Activated naive CD4-positive, alpha-beta T cell treated with anti-CD3 and anti-CD28 coated beads, Interleukin-2, amount 50 U/mL, for 24 hours (primary cell): ENCODE measurements around the gene KPNA6.
A peak's percentile ranks its signal among the peaks of the same experiment; 100 is the strongest.

Experiments
- H3K27ac Mint-ChIP-seq: one replicate; pipeline ENCODE4 v1.8.0; 2021; ENCODE audit warnings: mild to moderate bottlenecking, mixed read lengths
- H3K27me3 Mint-ChIP-seq: one replicate; pipeline ENCODE4 v1.8.0; 2021; ENCODE audit warnings: mixed read lengths
- H3K36me3 Mint-ChIP-seq: one replicate; pipeline ENCODE4 v1.8.0; 2021; ENCODE audit warnings: mixed read lengths
- H3K4me1 Mint-ChIP-seq: one replicate; pipeline ENCODE4 v1.8.0; 2021; ENCODE audit warnings: mixed read lengths
- H3K4me3 Mint-ChIP-seq: one replicate; pipeline ENCODE4 v1.8.0; 2021; ENCODE audit warnings: mild to moderate bottlenecking, mixed read lengths
- H3K9me3 Mint-ChIP-seq: one replicate; pipeline ENCODE4 v1.8.0; 2021; ENCODE audit warnings: mixed read lengths

KPNA6 gene

DNA sequence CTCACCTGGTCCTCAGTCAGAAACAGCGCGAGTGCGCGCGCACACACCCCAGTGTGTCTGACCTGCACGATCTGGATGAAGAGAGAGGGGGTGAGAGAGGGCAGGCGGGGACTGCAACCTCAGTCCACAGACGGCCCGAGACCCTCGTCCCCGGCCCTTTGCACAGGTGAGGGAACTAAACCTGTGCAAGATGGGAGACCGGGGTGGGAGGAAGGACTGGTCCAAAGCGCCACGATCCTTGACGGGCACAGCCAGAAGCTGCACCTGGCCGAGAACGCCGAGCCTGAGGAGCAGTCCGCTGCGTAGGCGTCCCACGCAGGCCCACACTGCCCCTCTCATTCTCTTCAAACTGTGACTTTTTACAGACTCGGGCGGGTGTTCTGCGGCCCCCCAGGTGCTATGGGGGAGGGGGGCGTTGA, 97.1 kb downstream of the KPNA6 start:
- no peaks in the 10 kb centered on the region for H3K36me3 Mint-ChIP-seq
- H3K27me3 Mint-ChIP-seq: no peaks in the 10 kb centered on the region
- H3K4me3 Mint-ChIP-seq: peak overlapping the region; percentile 87
- no peaks in the 10 kb centered on the region for H3K9me3 Mint-ChIP-seq
- H3K27ac Mint-ChIP-seq: no peak overlapping the region
- H3K4me1 Mint-ChIP-seq: peaks cover 40% of the 10 kb centered on the region

DNA sequence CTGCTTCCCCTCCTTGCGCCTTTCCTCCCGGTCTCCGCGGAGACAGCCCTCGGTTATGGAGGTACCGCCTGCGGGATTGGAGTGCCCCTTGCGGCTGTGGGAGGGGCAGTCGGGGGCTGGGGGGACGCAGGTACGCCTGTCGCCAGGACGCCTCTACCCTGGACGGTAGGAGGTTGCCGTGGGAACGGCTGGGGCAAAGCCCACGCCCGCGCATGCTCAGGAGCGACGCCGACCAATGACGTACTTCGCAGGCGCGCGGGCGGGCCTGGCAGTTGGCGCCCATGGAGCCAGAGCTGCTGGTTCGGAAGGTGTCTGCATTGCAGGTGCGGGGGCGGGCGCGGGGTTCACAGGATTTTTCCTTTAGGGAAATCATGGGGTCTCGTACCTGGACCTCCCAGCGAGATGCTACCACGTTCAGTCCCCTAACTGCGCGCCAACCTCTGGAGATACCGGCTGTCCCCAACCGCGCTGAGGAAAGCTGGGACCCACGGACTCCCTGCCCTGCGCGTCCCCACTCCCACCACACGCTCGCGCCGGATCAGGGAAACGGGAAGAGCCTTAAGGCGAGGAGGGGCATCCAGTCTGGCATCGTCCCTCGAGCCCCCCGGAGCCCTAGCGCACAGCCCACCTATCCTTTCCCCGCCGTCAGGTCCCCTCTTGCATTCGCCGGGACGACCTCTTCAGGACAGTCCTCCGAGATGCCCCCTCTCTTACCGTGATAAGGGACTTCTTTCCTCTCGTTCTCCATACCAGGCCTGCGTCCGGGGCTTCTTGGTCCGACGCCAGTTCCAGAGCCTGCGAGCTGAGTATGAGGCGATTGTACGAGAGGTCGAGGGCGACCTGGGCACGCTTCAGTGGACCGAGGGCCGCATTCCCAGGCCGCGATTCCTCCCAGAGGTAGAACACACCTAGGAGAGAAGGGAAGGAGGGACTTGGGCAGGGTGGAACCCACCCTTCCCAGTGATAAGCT, 97.8 kb downstream of the KPNA6 start, which contains the start of gene IQCC:
Gene IQCC, plus strand, starts transcription at position 271 of the 970 bp plus-strand sequence. Its CDS starts 11 bp downstream, at position 282.
- Mint-ChIP-seq H3K27ac (peak within 1 kb of the TSS; percentile 30), H3K9me3 (no peaks in the 10 kb centered on the region), H3K27me3 (no peaks in the 10 kb centered on the region), H3K36me3 (no peaks in the 10 kb centered on the region), H3K4me3 (peak within 1 kb of the TSS; percentile 87), H3K4me1 (peaks cover 35% of the 10 kb centered on the region)

DNA sequence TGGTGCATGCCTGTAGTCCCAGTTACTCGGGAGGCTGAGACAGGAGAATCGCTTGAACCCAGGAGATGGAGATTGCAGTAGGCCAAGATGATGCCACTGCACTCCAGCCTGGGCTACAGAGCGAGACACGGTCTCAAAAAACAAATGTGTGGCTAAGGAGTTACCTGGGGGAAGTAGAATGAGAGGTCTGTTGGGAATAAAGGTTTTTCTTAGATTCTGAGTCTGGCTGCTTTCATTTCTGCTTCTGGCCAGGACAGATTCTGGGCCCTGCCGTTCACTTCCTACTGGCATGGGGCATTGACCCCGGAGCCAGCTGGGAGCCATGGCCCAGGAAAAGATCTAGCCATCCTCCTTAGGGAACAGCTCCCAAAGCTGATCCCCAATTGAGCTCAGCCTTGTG, 100.6 kb downstream of the KPNA6 start:
- Mint-ChIP-seq H3K27ac (no peak overlapping the region), H3K9me3 (no peaks in the 10 kb centered on the region), H3K27me3 (no peaks in the 10 kb centered on the region), H3K4me1 (peaks cover 14% of the 10 kb centered on the region), H3K4me3 (no peak overlapping the region), H3K36me3 (no peaks in the 10 kb centered on the region)

DNA sequence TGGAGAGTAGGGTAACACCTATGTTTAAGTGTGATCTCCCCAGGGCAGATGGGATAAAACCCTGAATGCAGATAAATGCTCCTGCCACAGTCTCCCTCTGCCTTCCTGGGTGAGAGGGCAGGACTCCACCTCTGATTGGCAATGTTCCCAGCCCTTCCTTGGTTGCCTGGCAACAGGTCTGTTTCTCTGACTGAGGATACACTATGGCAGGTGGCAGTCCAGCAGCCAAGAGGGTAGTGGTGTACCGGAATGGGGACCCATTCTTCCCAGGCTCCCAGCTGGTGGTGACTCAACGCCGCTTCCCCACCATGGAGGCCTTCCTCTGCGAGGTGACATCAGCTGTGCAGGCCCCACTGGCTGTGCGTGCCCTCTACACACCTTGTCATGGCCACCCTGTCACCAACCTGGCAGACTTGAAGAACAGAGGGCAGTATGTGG, 101.1 kb downstream of the KPNA6 start, which contains the start of gene DCDC2B:
Gene DCDC2B, plus strand, starts transcription at position 199 of the 438 bp plus-strand sequence. Its CDS starts 5 bp downstream, at position 204.
- Mint-ChIP-seq H3K9me3 (no peaks in the 10 kb centered on the region), H3K4me1 (peaks cover 12% of the 10 kb centered on the region), H3K36me3 (no peaks in the 10 kb centered on the region), H3K4me3 (no peak within 1 kb of the TSS), H3K27me3 (no peaks in the 10 kb centered on the region), H3K27ac (no peak within 1 kb of the TSS)

DNA sequence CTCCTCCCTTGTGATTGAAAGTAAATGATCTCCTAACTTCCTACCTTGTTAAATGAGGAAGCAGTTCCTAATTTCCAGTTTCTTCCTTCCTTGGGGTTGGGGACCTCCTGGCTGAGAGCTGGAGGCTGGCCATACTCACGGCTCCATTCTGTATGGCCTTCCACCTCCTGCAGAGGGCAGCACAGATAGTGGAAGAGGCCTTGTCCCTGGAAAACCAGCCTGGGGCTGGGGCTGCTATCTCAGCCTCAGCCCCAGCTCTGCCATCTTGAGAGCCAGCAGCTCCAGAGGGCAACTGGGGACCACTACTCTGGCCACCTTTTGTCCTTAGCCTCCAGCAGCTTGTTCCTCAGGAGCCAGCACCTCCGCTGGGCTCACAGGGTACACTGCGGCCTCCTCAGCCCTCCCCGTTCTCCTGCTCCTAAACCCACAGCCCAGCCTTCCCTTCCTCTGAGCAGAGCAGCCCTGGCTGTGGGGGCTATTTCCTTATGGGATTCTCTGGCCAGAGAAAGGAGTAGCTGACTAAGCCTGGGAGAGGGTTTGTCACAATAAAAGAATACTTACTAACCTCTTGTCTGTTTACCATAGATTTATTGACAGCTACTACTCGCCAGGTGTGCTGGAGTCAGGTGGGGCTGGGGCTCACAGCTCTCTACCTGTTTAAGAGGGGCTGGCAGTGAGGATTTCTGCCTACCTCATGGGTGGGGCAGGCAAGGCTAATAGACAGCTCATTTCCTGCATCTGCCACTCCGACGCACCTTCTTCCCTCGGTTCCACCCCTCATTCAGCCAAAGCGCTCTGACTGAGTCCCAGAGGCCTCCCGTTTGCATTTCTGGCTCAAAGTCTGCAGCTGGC, 108.0 kb downstream of the KPNA6 start:
- no peak overlapping the region for H3K4me3 Mint-ChIP-seq
- no peaks in the 10 kb centered on the region for H3K27me3 Mint-ChIP-seq
- peaks cover 4% of the 10 kb centered on the region for H3K36me3 Mint-ChIP-seq
- H3K27ac Mint-ChIP-seq: peak overlapping the region; percentile 41
- H3K4me1 Mint-ChIP-seq: peaks cover 28% of the 10 kb centered on the region
- no peaks in the 10 kb centered on the region for H3K9me3 Mint-ChIP-seq

DNA sequence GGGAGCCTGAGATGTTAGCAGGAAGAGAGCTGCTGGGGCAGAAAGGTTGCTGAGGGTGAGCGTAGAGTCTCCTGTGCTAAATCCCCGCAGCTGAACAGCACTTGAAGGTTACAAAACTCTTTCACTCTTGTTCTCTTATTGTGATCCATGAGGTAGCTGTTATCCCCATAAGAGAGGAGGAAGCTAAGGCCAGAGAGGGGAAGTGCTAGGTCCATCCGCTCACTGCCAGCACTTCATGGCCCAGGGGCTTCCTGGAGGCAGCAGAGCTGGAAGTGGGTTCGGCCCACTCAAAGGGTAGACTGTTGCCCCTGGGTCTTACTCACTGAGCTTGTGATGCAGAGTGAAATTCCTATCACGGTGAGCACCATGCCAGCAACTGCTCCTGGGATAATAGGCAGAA, 108.7 kb downstream of the KPNA6 start:
- H3K4me3 Mint-ChIP-seq: no peak overlapping the region
- H3K27ac Mint-ChIP-seq: no peak overlapping the region
- no peaks in the 10 kb centered on the region for H3K9me3 Mint-ChIP-seq
- H3K27me3 Mint-ChIP-seq: no peaks in the 10 kb centered on the region
- H3K4me1 Mint-ChIP-seq: peaks cover 33% of the 10 kb centered on the region
- peaks cover 4% of the 10 kb centered on the region for H3K36me3 Mint-ChIP-seq

DNA sequence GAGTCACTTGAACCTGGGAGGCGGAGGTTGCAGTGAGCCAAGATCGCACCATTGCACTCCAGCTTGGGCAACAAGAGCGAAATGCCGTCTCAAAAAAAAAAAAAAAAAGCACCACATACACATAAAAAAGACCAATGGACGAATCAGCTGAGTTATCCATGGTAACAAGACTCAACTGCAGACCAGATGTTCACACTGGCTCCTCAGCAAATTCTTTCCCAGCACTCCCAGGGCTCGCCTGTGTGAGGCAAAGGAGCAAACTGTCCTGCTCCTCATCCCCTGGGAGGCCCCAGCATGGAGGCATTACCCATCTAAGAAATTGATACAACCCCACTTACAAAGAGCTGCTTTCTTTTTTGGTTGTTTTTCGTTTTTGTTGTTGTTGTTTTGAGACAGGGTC, 111.2 kb downstream of the KPNA6 start:
- Mint-ChIP-seq H3K27me3 (no peaks in the 10 kb centered on the region), H3K27ac (no peak overlapping the region), H3K4me1 (peaks cover 43% of the 10 kb centered on the region), H3K36me3 (peaks cover 7% of the 10 kb centered on the region), H3K9me3 (no peaks in the 10 kb centered on the region), H3K4me3 (no peak overlapping the region)

DNA sequence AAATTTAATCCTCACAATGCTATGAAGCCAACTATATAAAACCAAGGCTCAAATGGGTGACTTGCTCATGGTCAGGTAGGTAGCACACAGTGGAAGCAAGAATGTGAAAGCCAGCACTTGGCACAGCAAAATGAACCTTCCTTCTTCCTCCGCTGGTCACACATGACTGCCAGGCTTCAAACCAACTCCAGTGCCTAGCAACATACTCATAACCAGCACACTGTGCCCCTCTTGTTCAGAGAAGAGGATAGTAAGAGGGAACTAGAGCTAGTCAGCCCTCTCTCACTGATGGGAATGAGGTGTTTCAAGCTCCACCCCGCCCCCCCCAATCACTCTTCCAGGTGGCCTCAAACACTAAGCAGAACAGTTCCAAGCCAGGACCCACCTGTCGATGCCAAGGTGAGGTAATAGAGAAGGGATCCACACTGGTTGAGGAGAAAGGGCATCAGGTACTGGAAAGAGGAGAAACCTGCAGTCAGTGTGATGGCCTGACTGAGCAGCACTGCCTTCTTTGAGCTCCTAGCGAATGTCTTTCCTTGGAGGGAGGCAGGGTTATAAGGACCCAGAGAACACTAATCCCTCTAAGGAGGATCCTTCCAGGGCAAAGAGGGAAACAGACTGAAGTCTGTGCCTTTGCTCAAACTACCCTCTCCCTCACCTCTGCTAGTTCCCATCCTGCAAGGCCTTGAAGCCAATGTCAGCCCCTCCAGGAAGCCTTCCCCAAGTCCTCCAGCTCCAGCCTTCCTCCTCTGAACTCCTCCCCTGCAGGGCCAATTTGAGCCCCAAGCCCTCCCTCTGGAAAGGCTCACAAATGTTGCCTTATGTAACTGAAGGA, 113.1 kb downstream of the KPNA6 start:
- H3K27me3 Mint-ChIP-seq: no peaks in the 10 kb centered on the region
- H3K36me3 Mint-ChIP-seq: peaks cover 10% of the 10 kb centered on the region
- peak overlapping the region; percentile 95 for H3K4me3 Mint-ChIP-seq
- H3K4me1 Mint-ChIP-seq: peaks cover 46% of the 10 kb centered on the region
- no peaks in the 10 kb centered on the region for H3K9me3 Mint-ChIP-seq
- H3K27ac Mint-ChIP-seq: peak overlapping the region; percentile 35

DNA sequence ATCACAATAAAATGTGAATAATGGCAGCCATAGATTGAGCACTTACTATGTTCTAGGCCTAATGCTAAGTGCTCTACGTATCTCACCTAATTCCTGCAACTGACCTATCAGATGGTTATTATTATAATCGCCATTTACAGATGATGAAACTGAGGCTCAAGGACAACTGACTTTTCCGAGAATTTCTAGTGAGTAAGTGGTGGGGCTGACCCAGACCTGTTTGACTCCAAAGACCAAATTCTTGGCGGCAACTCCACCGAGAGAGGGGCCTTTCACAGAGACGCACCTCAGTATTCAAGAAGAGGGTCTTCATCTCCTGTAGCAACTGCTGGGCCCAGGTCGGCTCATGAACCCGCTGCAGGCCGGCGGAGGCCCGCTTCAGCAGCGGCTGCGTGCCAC, 113.7 kb downstream of the KPNA6 start:
- H3K4me3 Mint-ChIP-seq: peak overlapping the region; percentile 95
- H3K27ac Mint-ChIP-seq: no peak overlapping the region
- H3K36me3 Mint-ChIP-seq: peaks cover 12% of the 10 kb centered on the region
- H3K9me3 Mint-ChIP-seq: no peaks in the 10 kb centered on the region
- peaks cover 40% of the 10 kb centered on the region for H3K4me1 Mint-ChIP-seq
- H3K27me3 Mint-ChIP-seq: no peaks in the 10 kb centered on the region

DNA sequence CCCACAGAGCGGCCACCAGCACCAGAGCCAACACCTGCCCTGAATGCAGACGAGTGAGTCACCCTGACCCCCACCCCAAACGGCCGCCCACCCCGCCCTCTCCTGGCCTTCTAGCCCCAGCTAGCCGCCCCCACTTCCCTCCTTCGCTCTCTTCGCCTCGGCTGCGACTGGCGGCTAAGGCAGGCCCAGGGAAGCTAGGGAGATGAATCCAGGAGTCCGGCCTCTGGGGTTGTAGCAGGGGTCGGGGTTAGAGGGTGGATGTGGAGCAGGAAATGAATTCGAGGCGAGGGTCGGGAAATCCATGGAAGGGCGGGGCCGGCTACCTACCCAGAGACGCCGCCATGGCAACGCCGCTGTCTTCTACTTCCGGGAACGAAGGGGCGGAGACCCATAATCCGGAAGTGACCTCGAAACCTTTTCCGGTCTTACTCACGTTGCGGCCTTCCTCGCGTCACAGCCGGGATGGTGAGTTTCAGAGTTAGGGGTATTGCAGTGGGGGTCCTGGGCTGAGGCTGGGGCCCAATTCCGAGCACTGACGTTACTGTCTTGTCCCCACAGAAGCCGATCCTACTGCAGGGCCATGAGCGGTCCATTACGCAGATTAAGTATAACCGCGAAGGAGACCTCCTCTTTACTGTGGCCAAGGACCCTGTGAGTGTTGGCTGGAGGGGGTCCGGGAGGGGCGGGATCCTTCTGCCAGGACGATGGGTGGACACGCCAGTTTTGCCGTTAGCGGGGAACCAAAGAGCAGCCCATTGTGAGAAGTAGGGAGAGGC, 114.3 kb downstream of the KPNA6 start, which contains the start of the genes EIF3I and TMEM234:
Gene EIF3I, plus strand, starts transcription at position 428 of the 776 bp plus-strand sequence. Its CDS starts 35 bp downstream, at position 463.
Gene TMEM234, minus strand, starts transcription at position 374 of the 776 bp plus-strand sequence. Its CDS starts 31 bp downstream, at position 343.
- no peaks in the 10 kb centered on the region for H3K27me3 Mint-ChIP-seq
- H3K4me3 Mint-ChIP-seq: peak within 1 kb of the TSS; percentile 95
- H3K36me3 Mint-ChIP-seq: peaks cover 12% of the 10 kb centered on the region
- no peaks in the 10 kb centered on the region for H3K9me3 Mint-ChIP-seq
- peak within 1 kb of the TSS; percentile 96 for H3K27ac Mint-ChIP-seq
- H3K4me1 Mint-ChIP-seq: peaks cover 39% of the 10 kb centered on the region

DNA sequence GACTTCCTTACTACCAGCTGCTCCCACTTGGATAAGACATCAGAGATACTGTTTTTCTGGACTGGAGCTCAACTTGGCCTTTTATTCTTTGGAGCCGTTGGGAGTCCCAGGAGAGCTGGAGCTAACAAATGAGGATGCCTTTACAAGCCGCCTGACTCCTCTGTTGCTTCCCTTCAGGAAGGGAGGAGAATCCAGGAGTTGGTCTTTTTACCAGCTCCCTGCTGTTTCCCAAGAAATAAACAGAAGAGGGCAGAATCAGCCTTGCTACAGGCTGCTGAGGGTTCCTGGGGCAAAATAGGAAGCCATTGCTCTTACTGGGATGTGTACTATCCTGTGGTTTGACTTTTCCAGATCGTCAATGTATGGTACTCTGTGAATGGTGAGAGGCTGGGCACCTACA, 115.8 kb downstream of the KPNA6 start:
- Mint-ChIP-seq H3K4me3 (peak overlapping the region; percentile 95), H3K9me3 (no peaks in the 10 kb centered on the region), H3K4me1 (peaks cover 46% of the 10 kb centered on the region), H3K36me3 (peaks cover 13% of the 10 kb centered on the region), H3K27ac (no peak overlapping the region), H3K27me3 (no peaks in the 10 kb centered on the region)

DNA sequence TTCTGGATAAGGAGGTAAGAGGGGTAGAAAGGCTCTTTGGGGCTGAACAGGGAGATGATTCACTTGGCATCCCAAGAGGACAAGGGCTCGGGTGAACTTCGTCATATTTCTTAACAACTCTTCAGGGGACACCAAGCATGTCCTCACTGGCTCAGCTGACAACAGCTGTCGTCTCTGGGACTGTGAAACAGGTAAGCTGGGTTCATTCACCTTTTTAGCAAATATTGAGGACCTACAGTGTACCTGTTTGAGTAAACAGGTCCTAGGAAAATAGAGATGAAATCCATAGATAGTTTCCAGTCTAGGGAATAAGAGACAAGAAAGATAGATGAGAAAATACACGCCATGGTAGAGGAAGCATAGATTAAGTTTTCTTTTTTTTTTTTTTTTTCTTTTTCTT, 116.4 kb downstream of the KPNA6 start:
- Mint-ChIP-seq H3K36me3 (peaks cover 15% of the 10 kb centered on the region), H3K4me3 (peak overlapping the region; percentile 95), H3K4me1 (peaks cover 46% of the 10 kb centered on the region), H3K9me3 (no peaks in the 10 kb centered on the region), H3K27ac (no peak overlapping the region), H3K27me3 (no peaks in the 10 kb centered on the region)
